HepG2 (cell line): ENCODE data around the gene RNF5. TPM values are rescaled to one million over a fixed set of nuclear protein-coding genes. Genes with fewer than 3 reads are reported as not detected.

Experiments used
- ATAC-seq: fragments of 200-7000 bp; cut with Tn5 transposase; 3 replicates; pipeline ENCODE4 v1.9.1; 2020; ENCODE audit warnings: mild to moderate bottlenecking, moderate library complexity
- BruUV-seq: library from RNA; stranded (reverse); fragments of 400-500 nt; replicated peaks from 2 replicates; lab custom pipeline; 2021; lab: Mats Ljungman, UMichigan
- CTCF ChIA-PET: fragments of 300-600 bp; formaldehyde crosslinking; extraction: SDS; loops from one replicate; lab custom pipeline; 2021; ENCODE audit warnings: low total read pairs, inconsistent platforms, low intra/inter-chr PET ratio; lab: Yijun Ruan, JAX
- POLR2A ChIA-PET: fragments of 350-600 bp; sonication (Branson Sonifier 250); formaldehyde crosslinking; loops from one replicate; lab custom pipeline; 2020; ENCODE audit warnings: antibody characterized with exemption, inconsistent platforms; lab: Yijun Ruan, JAX
- DNase-seq: peaks from one replicate; pipeline ENCODE4 v3.0.0-alpha.2; 2015; ENCODE audit warnings: low spot score
- FAIRE-seq: peaks from 3 replicates; lab custom pipeline; 2011; peaks lifted over from hg19 to GRCh38; lab: Jason Lieb, UNC
- H2AFZ ChIP-seq: one replicate; pipeline ENCODE4 v1.6.1; 2011; ENCODE audit warnings: low read length, inconsistent platforms
- H3K27ac ChIP-seq: fragments of 300-600 bp; 3 replicates; pipeline ENCODE4 v1.8.0; 2011; ENCODE audit warnings: mixed run types, mild to moderate bottlenecking, mixed read lengths, low read length, inconsistent platforms; ENCODE audit not compliant: insufficient read depth; ENCODE audit errors: extremely low read length
- H3K27me3 ChIP-seq, 2 experiments: fragments of 200-600 bp in 1 of 2; 2 replicates in 1 of 2; 3 replicates in 1 of 2; pipeline versions ENCODE4 v1.6.0 to v1.8.0; 2011; ENCODE audit warnings: low read length in 2 of 2, mild to moderate bottlenecking in 2 of 2, moderate library complexity in 2 of 2, inconsistent platforms in 1 of 2; ENCODE audit not compliant: insufficient read depth in 2 of 2, control insufficient read depth in 1 of 2
- H3K36me3 ChIP-seq, 2 experiments: fragments of 200-600 bp in 1 of 2; replicated peaks in 1 of 2; 2 replicates in 1 of 2; 3 replicates in 1 of 2; pipeline versions ENCODE4 v1.5.1 to v1.8.0; 2011; ENCODE audit warnings: low read length in 2 of 2, inconsistent platforms in 1 of 2; ENCODE audit not compliant: insufficient read depth in 2 of 2, control insufficient read depth in 1 of 2
- H3K4me1 ChIP-seq: 2 replicates; pipeline ENCODE4 v1.5.1; 2012; ENCODE audit warnings: low read length, inconsistent platforms; ENCODE audit not compliant: insufficient read depth
- H3K4me2 ChIP-seq: 2 replicates; pipeline ENCODE4 v1.6.0; 2011; ENCODE audit warnings: low read depth, low read length, inconsistent platforms
- H3K4me3 ChIP-seq, 3 experiments: fragments of 200-600 bp in 1 of 3; sonication (generic), shearing (Covaris generic) in 1 of 3; replicated peaks in 1 of 3; 2 replicates each; pipeline ENCODE4 v1.5.1; 2011 to 2016; ENCODE audit warnings: low read length in 3 of 3, inconsistent platforms in 2 of 3, low read depth in 2 of 3, mild to moderate bottlenecking in 2 of 3, control low read depth in 1 of 3, mixed read lengths in 1 of 3; ENCODE audit not compliant: insufficient read depth in 1 of 3
- H3K79me2 ChIP-seq: one replicate; pipeline ENCODE4 v1.6.1; 2011; ENCODE audit warnings: low read length, inconsistent platforms; ENCODE audit not compliant: insufficient read depth
- H3K9ac ChIP-seq: 2 replicates; pipeline ENCODE4 v1.6.0; 2011; ENCODE audit warnings: mild to moderate bottlenecking, low read depth, low read length, inconsistent platforms; ENCODE audit not compliant: insufficient read depth
- H3K9me3 ChIP-seq: 2 replicates; pipeline ENCODE4 v1.5.1; 2012; ENCODE audit warnings: mild to moderate bottlenecking, low read length
- H4K20me1 ChIP-seq: 2 replicates; pipeline ENCODE4 v1.6.0; 2011; ENCODE audit warnings: inconsistent platforms, mild to moderate bottlenecking, low read length, moderate library complexity; ENCODE audit not compliant: insufficient read depth
- MTA3 ChIP-seq: sonication (generic); formaldehyde crosslinking; IDR thresholded peaks from 2 replicates; pipeline ENCODE4 v1.4.0; 2020; ENCODE audit warnings: missing genetic modification reagents
- NFYC ChIP-seq: IDR thresholded peaks from 2 replicates; pipeline ENCODE4 v1.6.1; 2016; ENCODE audit warnings: missing genetic modification reagents, missing compliant biosample characterization
- RFXANK ChIP-seq: IDR thresholded peaks from 2 replicates; pipeline ENCODE4 v1.6.1; 2016
- SMARCC2 ChIP-seq: fragments of 450-650 bp; IDR thresholded peaks from 2 replicates; pipeline ENCODE4 v1.6.1; 2017; ENCODE audit warnings: antibody characterized with exemption, mild to moderate bottlenecking
- ZBTB38 ChIP-seq: sonication (generic); formaldehyde crosslinking; IDR thresholded peaks from 2 replicates; pipeline ENCODE4 v1.5.1; 2020; ENCODE audit warnings: mild to moderate bottlenecking, missing genetic modification reagents
- ZFP41 ChIP-seq: sonication (generic); formaldehyde crosslinking; IDR thresholded peaks from 2 replicates; pipeline ENCODE4 v1.4.0; 2020; ENCODE audit warnings: mild to moderate bottlenecking, missing genetic modification reagents, borderline replicate concordance
- ZNF24 ChIP-seq: fragments of 450-650 bp; IDR thresholded peaks from 2 replicates; pipeline ENCODE4 v1.6.1; 2017; ENCODE audit warnings: antibody characterized with exemption, mild to moderate bottlenecking
- ZNF260 ChIP-seq: sonication (generic); formaldehyde crosslinking; IDR thresholded peaks from 2 replicates; pipeline ENCODE4 v1.4.0; 2020; ENCODE audit warnings: missing genetic modification reagents, low read depth, mild to moderate bottlenecking, borderline replicate concordance
- ZNF510 ChIP-seq: sonication (generic); formaldehyde crosslinking; IDR thresholded peaks from 2 replicates; pipeline ENCODE4 v1.4.0; 2020; ENCODE audit warnings: low read depth, mild to moderate bottlenecking, missing genetic modification reagents
- ZNF546 ChIP-seq: sonication (generic); formaldehyde crosslinking; conservative IDR thresholded peaks from 2 replicates; pipeline ENCODE4 v1.8.1; 2023; ENCODE audit warnings: mild to moderate bottlenecking, missing genetic modification reagents
- in situ Hi-C: cut with HindIII; loops from 2 replicates; pipeline ENCODE4 v1.10.0; 2017; ENCODE audit warnings: low pct_unique_long_range_greater_than_20kb; ENCODE audit not compliant: extremely low pct_ligation_motif_present
- intact Hi-C: fragments of 100-400 bp; cut with micrococcal nuclease; formaldehyde crosslinking; loops from one replicate; pipeline ENCODE4 v1.10.0; 2022; ENCODE audit not compliant: unreplicated experiment
- polyA plus RNA-seq, 8 experiments: library from polyadenylated mRNA; depleted of rRNA in 3 of 8; stranded (reverse) in 7 of 8; unstranded in 1 of 8; fragments of >200 nt; fragmentation: Illumina TruSeq in 4 of 8; extraction: Trizol in 4 of 8; gene quantifications; 2 replicates each; pipeline versions ENCODE4 v1.2.1 to v1.2.3, GENCODE V29; 2011 to 2016; ENCODE audit warnings: low read depth in 4 of 8, missing spikeins in 1 of 8, mixed read lengths in 1 of 8; ENCODE audit not compliant: insufficient read depth in 1 of 8
- total RNA-seq, 5 experiments: library from RNA; depleted of rRNA; stranded (reverse); fragments of >200 nt; fragmentation: Illumina TruSeq; extraction: Trizol; gene quantifications; 2 replicates each; pipeline ENCODE4 v1.2.3, GENCODE V29; 2016; ENCODE audit warnings: low read depth in 1 of 5
- TF ChIP-seq, protein P1 (sequence below): sonication (generic); formaldehyde crosslinking; IDR thresholded peaks from 2 replicates; pipeline ENCODE4 v1.5.1; 2020; ENCODE audit warnings: missing genetic modification reagents, mild to moderate bottlenecking, borderline replicate concordance
- TF ChIP-seq, protein P2 (sequence below): IDR thresholded peaks from 2 replicates; pipeline ENCODE4 v1.6.1; 2018; ENCODE audit warnings: missing genetic modification reagents
- TF ChIP-seq, protein P3 (sequence below): sonication (generic); formaldehyde crosslinking; conservative IDR thresholded peaks from 2 replicates; pipeline ENCODE4 v1.8.0; 2022; ENCODE audit warnings: mild to moderate bottlenecking, moderate library complexity, missing genetic modification reagents
- TF ChIP-seq, protein P4 (sequence below): sonication (generic); formaldehyde crosslinking; IDR thresholded peaks from 2 replicates; pipeline ENCODE4 v1.4.0; 2020; ENCODE audit warnings: missing genetic modification reagents, borderline replicate concordance
- TF ChIP-seq, protein P5 (sequence below): sonication (generic); formaldehyde crosslinking; IDR thresholded peaks from 2 replicates; pipeline ENCODE4 v1.4.0; 2020; ENCODE audit warnings: mild to moderate bottlenecking, missing genetic modification reagents

RNF5 gene
- total and polyA plus RNA-seq, 2 of the 13 experiments (the other 11 are each of a cell fraction or from before 2014, with no cell fraction given) = 98.0 to 131 TPM

DNA sequence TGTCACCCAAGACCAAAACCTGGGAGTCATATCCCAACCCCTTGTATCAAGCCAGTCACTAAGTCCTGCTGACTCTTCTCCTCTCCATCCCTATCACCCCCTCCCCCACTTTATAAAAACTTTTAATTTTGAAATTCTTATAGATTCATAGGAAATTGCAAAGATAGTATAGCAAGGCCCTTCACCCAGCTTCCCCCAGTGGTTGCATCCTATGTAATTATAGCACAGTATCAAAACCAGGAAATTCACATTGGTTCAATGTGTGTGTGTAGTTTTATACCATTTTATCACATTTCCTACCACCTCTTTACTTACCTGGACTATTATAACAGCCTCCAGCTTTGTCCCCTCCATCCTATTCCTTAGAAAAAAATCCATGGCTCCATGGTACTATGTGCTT lies 20.2 kb upstream of the RNF5 start:
- intact Hi-C loops = no loop called here
- TF ChIP-seq, protein P1, sequence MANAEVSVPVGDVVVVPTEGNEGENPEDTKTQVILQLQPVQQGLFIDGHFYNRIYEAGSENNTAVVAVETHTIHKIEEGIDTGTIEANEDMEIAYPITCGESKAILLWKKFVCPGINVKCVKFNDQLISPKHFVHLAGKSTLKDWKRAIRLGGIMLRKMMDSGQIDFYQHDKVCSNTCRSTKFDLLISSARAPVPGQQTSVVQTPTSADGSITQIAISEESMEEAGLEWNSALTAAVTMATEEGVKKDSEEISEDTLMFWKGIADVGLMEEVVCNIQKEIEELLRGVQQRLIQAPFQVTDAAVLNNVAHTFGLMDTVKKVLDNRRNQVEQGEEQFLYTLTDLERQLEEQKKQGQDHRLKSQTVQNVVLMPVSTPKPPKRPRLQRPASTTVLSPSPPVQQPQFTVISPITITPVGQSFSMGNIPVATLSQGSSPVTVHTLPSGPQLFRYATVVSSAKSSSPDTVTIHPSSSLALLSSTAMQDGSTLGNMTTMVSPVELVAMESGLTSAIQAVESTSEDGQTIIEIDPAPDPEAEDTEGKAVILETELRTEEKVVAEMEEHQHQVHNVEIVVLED (CRISPR knock-in tag) = no peak
- no peak for TF ChIP-seq SMARCC2
- no peak for TF ChIP-seq ZNF546 (CRISPR knock-in tag)
- TF ChIP-seq, protein P2, sequence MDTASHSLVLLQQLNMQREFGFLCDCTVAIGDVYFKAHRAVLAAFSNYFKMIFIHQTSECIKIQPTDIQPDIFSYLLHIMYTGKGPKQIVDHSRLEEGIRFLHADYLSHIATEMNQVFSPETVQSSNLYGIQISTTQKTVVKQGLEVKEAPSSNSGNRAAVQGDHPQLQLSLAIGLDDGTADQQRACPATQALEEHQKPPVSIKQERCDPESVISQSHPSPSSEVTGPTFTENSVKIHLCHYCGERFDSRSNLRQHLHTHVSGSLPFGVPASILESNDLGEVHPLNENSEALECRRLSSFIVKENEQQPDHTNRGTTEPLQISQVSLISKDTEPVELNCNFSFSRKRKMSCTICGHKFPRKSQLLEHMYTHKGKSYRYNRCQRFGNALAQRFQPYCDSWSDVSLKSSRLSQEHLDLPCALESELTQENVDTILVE (CRISPR knock-in tag) = no peak
- TF ChIP-seq RFXANK (CRISPR knock-in tag) = no peak
- no peak for TF ChIP-seq ZFP41 (CRISPR knock-in tag)
- TF ChIP-seq, protein P3, sequence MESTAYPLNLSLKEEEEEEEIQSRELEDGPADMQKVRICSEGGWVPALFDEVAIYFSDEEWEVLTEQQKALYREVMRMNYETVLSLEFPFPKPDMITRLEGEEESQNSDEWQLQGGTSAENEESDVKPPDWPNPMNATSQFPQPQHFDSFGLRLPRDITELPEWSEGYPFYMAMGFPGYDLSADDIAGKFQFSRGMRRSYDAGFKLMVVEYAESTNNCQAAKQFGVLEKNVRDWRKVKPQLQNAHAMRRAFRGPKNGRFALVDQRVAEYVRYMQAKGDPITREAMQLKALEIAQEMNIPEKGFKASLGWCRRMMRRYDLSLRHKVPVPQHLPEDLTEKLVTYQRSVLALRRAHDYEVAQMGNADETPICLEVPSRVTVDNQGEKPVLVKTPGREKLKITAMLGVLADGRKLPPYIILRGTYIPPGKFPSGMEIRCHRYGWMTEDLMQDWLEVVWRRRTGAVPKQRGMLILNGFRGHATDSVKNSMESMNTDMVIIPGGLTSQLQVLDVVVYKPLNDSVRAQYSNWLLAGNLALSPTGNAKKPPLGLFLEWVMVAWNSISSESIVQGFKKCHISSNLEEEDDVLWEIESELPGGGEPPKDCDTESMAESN (CRISPR knock-in tag) = no peak
- TF ChIP-seq ZBTB38 = no peak
- no peak for TF ChIP-seq ZNF260
- no peak for TF ChIP-seq ZNF24
- no peak for TF ChIP-seq MTA3 (CRISPR knock-in tag)
- TF ChIP-seq, protein P4, sequence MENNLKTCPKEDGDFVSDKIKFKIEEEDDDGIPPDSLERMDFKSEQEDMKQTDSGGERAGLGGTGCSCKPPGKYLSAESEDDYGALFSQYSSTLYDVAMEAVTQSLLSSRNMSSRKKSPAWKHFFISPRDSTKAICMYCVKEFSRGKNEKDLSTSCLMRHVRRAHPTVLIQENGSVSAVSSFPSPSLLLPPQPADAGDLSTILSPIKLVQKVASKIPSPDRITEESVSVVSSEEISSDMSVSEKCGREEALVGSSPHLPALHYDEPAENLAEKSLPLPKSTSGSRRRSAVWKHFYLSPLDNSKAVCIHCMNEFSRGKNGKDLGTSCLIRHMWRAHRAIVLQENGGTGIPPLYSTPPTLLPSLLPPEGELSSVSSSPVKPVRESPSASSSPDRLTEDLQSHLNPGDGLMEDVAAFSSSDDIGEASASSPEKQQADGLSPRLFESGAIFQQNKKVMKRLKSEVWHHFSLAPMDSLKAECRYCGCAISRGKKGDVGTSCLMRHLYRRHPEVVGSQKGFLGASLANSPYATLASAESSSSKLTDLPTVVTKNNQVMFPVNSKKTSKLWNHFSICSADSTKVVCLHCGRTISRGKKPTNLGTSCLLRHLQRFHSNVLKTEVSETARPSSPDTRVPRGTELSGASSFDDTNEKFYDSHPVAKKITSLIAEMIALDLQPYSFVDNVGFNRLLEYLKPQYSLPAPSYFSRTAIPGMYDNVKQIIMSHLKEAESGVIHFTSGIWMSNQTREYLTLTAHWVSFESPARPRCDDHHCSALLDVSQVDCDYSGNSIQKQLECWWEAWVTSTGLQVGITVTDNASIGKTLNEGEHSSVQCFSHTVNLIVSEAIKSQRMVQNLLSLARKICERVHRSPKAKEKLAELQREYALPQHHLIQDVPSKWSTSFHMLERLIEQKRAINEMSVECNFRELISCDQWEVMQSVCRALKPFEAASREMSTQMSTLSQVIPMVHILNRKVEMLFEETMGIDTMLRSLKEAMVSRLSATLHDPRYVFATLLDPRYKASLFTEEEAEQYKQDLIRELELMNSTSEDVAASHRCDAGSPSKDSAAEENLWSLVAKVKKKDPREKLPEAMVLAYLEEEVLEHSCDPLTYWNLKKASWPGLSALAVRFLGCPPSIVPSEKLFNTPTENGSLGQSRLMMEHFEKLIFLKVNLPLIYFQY (CRISPR knock-in tag) = no peak
- no peak for TF ChIP-seq NFYC (CRISPR knock-in tag)
- TF ChIP-seq, protein P5, sequence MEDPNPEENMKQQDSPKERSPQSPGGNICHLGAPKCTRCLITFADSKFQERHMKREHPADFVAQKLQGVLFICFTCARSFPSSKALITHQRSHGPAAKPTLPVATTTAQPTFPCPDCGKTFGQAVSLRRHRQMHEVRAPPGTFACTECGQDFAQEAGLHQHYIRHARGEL = no peak
- TF ChIP-seq ZNF510 (CRISPR knock-in tag) = no peak
- TF ChIP-seq, all 625 proteins: peak for 0
- Histone ChIP-seq H3K4me3 (no peak overlapping the region), H2AFZ (no peak overlapping the region), H3K9me3 (no peaks in the 10 kb centered on the region), H3K79me2 (peaks cover 17% of the 10 kb centered on the region), H3K27me3 (no peaks in the 10 kb centered on the region; a peak in 1 of 5 replicates), H3K27ac (no peak overlapping the region), H3K4me1 (peaks cover 18% of the 10 kb centered on the region), H3K4me2 (no peak overlapping the region), H4K20me1 (no peaks in the 10 kb centered on the region), H3K36me3 (peaks cover 21 to 39% of the 10 kb centered on the region in 2 experiments), H3K9ac (no peak overlapping the region)
- DNase-seq = no peak
- no TSS peak for BruUV-seq
- in situ Hi-C loops = no loop called here
- ChIA-PET POLR2A (interaction anchor here (1.9 kb wide), 1 partner anchor 19 kb away, joined by 6 read pairs; no protein-coding TSS in a partner anchor), CTCF (no interaction called here)
- no peak for FAIRE-seq
- ATAC-seq = no peak
